ENCODE results near the gene SEMA3E. TPM values are rescaled to one million over a fixed set of nuclear protein-coding genes. Genes with fewer than 3 reads are reported as not detected.
A peak's percentile ranks its signal among the peaks of the same experiment; 100 is the strongest.

SEMA3E gene
- total RNA-seq, 1 donor, result 16.1 TPM

GRCh38 chr7:83486536-83486935 lies 162.4 kb downstream of the SEMA3E start:
- no peak for DNase-seq (ENCODE audit: low read depth)
- no peak overlapping the region for H3K4me3 ChIP-seq (ENCODE audit: low read depth, low read length)
- TF ChIP-seq CTCF (IDR thresholded peaks at IDR 0.05; ENCODE audit: insufficient read depth, low read length), result no peak

GRCh38 chr7:83484826-83485225 lies 164.1 kb downstream of the SEMA3E start:
- no peak for DNase-seq (ENCODE audit: low read depth)
- H3K4me3 ChIP-seq (ENCODE audit: low read depth, low read length), result no peak overlapping the region
- no peak for TF ChIP-seq CTCF (IDR thresholded peaks at IDR 0.05; ENCODE audit: insufficient read depth, low read length)

- no peak overlapping the region for H3K4me3 ChIP-seq (ENCODE audit: low read depth, low read length)
- DNase-seq (ENCODE audit: low read depth), result no peak
- no peak for TF ChIP-seq CTCF (IDR thresholded peaks at IDR 0.05; ENCODE audit: insufficient read depth, low read length)
Measured at GRCh38 chr7:83484266-83484665, 164.7 kb downstream of the SEMA3E start.

- no peak for DNase-seq (ENCODE audit: low read depth)
- TF ChIP-seq CTCF (IDR thresholded peaks at IDR 0.05; ENCODE audit: insufficient read depth, low read length), result no peak
- no peak overlapping the region for H3K4me3 ChIP-seq (ENCODE audit: low read depth, low read length)
Measured at GRCh38 chr7:83478616-83479015, 170.3 kb downstream of the SEMA3E start.

GRCh38 chr7:83476511-83477050 lies 172.4 kb downstream of the SEMA3E start:
- no peak for TF ChIP-seq CTCF (IDR thresholded peaks at IDR 0.05; ENCODE audit: insufficient read depth, low read length)
- H3K4me3 ChIP-seq (ENCODE audit: low read depth, low read length), result no peak overlapping the region
- DNase-seq (ENCODE audit: low read depth), result no peak

GRCh38 chr7:83475420-83475819 lies 173.5 kb downstream of the SEMA3E start:
- DNase-seq (ENCODE audit: low read depth), result no peak
- peak; percentile 4 for TF ChIP-seq CTCF (IDR thresholded peaks at IDR 0.05; ENCODE audit: insufficient read depth, low read length)
- H3K4me3 ChIP-seq (ENCODE audit: low read depth, low read length), result no peak overlapping the region

- DNase-seq (ENCODE audit: low read depth), result no peak
- TF ChIP-seq CTCF (IDR thresholded peaks at IDR 0.05; ENCODE audit: insufficient read depth, low read length), result no peak
- no peak overlapping the region for H3K4me3 ChIP-seq (ENCODE audit: low read depth, low read length)
Measured at GRCh38 chr7:83472376-83472775, 176.6 kb downstream of the SEMA3E start.

Data from fibroblast of the aortic adventitia (primary cell).